Thyroid gland (tissue), 4 donors: Measurements from ENCODE around the gene INPP5A.

Source experiments
- POLR2A ChIP-seq, 2 donors: fragments of 450-650 bp; IDR thresholded peaks; one replicate each; pipeline ENCODE4 v1.6.1; 2017; ENCODE audit warnings: antibody characterized with exemption in 2 of 2, mild to moderate bottlenecking in 2 of 2, moderate library complexity in 1 of 2
- TF ChIP-seq, protein P1 (sequence below), 6 experiments: fragments of 200-600 bp in 3 of 6; fragments of 450-650 bp in 3 of 6; sonication (generic) in 3 of 6; IDR thresholded peaks; one replicate each; pipeline ENCODE4 v1.5.1; 2016 to 2019; ENCODE audit warnings: antibody characterized with exemption in 6 of 6, mild to moderate bottlenecking in 2 of 6, inconsistent platforms in 1 of 6, moderate library complexity in 1 of 6

DNA sequence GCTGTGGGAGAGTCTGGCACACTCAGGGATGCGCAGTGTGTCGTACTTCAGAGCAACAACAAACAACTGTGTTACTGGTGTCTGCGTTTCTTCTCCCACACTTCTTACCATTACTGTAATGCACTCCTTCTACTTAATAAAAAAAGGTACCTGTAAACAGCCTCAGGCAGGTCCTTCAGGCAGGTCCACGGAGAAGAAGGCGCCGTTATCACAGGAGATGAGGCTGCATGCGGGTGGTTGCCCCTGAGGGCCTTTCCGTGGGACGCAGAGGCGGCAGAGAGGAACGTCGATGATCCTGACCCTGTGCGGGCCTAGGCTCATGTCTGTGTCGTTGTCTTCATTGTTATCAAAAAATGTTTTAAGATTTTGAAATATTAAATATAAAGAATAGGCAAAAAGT, 219.0 kb downstream of the INPP5A start:
- TF ChIP-seq, protein P1, sequence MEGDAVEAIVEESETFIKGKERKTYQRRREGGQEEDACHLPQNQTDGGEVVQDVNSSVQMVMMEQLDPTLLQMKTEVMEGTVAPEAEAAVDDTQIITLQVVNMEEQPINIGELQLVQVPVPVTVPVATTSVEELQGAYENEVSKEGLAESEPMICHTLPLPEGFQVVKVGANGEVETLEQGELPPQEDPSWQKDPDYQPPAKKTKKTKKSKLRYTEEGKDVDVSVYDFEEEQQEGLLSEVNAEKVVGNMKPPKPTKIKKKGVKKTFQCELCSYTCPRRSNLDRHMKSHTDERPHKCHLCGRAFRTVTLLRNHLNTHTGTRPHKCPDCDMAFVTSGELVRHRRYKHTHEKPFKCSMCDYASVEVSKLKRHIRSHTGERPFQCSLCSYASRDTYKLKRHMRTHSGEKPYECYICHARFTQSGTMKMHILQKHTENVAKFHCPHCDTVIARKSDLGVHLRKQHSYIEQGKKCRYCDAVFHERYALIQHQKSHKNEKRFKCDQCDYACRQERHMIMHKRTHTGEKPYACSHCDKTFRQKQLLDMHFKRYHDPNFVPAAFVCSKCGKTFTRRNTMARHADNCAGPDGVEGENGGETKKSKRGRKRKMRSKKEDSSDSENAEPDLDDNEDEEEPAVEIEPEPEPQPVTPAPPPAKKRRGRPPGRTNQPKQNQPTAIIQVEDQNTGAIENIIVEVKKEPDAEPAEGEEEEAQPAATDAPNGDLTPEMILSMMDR (IDR thresholded peaks at IDR 0.05): no peak
- TF ChIP-seq POLR2A (IDR thresholded peaks at IDR 0.05): no peak
